Esophagus (tissue), 2 donors: ENCODE data around the gene EIF4A3. TPM values are rescaled to one million over a fixed set of nuclear protein-coding genes. Genes with fewer than 3 reads are reported as not detected.

Experiments used
- H3K27ac ChIP-seq, 2 donors: one replicate each; pipeline ENCODE4 v1.5.1; 2013; ENCODE audit warnings: low read depth in 2 of 2, mild to moderate bottlenecking in 2 of 2, inconsistent platforms in 1 of 2, low read length in 1 of 2, moderate library complexity in 1 of 2
- H3K27me3 ChIP-seq, 2 donors: one replicate each; pipeline ENCODE4 v1.6.1; 2013; ENCODE audit warnings: low read length in 2 of 2, control low read depth in 1 of 2, mild to moderate bottlenecking in 1 of 2; ENCODE audit not compliant: insufficient read depth in 2 of 2, control insufficient read depth in 1 of 2
- H3K36me3 ChIP-seq, 2 donors: one replicate each; pipeline ENCODE4 v1.6.1; 2013; ENCODE audit warnings: low read length in 1 of 2; ENCODE audit not compliant: control insufficient read depth in 2 of 2, insufficient read depth in 2 of 2
- H3K4me1 ChIP-seq, 2 donors: one replicate each; pipeline ENCODE4 v1.6.1; 2013; ENCODE audit warnings: low read length in 1 of 2; ENCODE audit not compliant: control insufficient read depth in 2 of 2, insufficient read depth in 2 of 2
- H3K4me3 ChIP-seq, 2 donors: one replicate each; pipeline ENCODE4 v1.5.1; 2013; ENCODE audit warnings: low read length in 2 of 2, mild to moderate bottlenecking in 2 of 2, low read depth in 1 of 2, moderate library complexity in 1 of 2
- H3K9me3 ChIP-seq, 2 donors: one replicate each; pipeline ENCODE4 v1.6.1; 2013; ENCODE audit warnings: mild to moderate bottlenecking in 2 of 2, low read depth in 1 of 2, low read length in 1 of 2, moderate library complexity in 1 of 2; ENCODE audit not compliant: control insufficient read depth in 2 of 2, insufficient read depth in 1 of 2
- WGBS, 2 donors: extraction: QIAGEN DNeasy Blood & Tissue Kit; methylation state at CpG; one replicate each; pipeline ENCODE4 v1.1.7; 2013; 5-methylcytosine and 5-hydroxymethylcytosine counted together
- polyA plus RNA-seq, 2 donors: library from polyadenylated mRNA; stranded (reverse); fragments of 200-250 nt; gene quantifications; one replicate each; pipeline ENCODE4 v1.2.3, GENCODE V29; 2013
- donor health status: healthy with polysubstance abuse.
- donor health status: Bipolar disorder and iron deficiency.

Gene EIF4A3
- polyA plus RNA-seq, 2 donors, result 40.5 to 102 TPM

DNA sequence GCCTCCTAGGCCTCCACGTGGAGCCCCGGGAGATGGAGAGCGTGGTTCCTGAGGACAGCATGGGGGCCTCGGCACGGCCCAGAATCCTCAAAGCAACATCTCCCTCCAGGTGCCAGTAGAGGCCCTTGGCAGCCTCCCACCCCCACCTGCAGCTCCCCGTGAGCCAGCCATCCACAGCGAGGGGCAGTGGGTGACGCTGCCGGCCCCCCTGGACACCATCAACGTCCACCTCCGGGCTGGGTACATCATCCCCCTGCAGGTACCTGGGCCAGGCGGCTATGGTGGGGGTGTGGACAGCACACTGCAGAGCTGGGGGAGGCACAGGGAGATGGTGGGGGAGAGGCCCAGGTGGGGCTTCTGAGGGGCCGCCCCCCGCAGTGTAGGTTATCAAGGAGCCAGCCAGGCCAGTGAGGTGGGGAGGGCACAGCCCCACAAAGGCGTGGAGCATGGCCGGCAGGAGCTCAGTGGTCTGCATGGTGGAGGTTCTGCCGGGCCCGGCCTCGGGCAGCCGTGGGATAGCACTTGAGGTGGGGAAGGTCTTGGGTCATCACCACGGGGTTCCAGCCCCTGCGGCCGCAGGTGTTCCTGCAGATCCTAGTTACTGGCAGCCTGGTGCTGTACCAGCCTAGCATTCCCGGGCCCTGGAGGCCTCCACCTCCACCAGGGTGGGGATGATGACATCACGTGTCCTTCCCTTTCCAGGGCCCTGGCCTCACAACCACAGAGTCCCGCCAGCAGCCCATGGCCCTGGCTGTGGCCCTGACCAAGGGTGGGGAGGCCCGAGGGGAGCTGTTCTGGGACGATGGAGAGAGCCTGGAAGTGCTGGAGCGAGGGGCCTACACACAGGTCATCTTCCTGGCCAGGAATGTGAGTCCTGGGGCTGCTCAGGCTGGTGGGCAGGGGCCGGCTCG is 29.2 kb downstream of the EIF4A3 start:
- Histone ChIP-seq H3K9me3 (no peaks in the 10 kb centered on the region), H3K27me3 (no peaks in the 10 kb centered on the region), H3K4me1 (peaks cover 0 to 2% of the 10 kb centered on the region in 2 donors), H3K27ac (no peak overlapping the region), H3K4me3 (no peak overlapping the region), H3K36me3 (peaks cover 0 to 8% of the 10 kb centered on the region in 2 donors)
- 90 to 91% methylated on average over 31 of the region's 31 CpGs for WGBS, 2 donors

DNA sequence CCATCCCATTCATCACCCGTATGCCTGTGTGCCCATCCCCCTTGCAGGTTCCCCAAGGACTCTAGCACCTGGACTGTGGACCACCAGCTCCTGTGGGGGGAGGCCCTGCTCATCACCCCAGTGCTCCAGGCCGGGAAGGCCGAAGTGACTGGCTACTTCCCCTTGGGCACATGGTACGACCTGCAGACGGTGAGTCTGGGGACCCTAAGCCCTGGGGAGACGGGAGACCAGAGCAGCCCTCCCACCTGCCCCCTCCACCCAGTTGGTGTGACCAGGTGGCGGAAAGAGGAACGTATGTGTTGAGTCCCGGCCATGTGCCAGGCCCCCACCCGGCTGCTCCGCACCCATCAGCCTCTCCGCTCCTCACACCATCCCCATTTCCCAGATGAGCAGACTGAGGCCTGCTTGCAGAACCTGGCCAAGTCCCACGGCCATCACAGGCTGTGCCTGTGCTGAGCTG is 30.0 kb downstream of the EIF4A3 start:
- Histone ChIP-seq H3K4me1 (peaks cover 0 to 2% of the 10 kb centered on the region in 2 donors), H3K4me3 (no peak overlapping the region)
- 92 to 93% methylated on average over 13 of the region's 13 CpGs for whole genome bisulfite sequencing, 2 donors

DNA sequence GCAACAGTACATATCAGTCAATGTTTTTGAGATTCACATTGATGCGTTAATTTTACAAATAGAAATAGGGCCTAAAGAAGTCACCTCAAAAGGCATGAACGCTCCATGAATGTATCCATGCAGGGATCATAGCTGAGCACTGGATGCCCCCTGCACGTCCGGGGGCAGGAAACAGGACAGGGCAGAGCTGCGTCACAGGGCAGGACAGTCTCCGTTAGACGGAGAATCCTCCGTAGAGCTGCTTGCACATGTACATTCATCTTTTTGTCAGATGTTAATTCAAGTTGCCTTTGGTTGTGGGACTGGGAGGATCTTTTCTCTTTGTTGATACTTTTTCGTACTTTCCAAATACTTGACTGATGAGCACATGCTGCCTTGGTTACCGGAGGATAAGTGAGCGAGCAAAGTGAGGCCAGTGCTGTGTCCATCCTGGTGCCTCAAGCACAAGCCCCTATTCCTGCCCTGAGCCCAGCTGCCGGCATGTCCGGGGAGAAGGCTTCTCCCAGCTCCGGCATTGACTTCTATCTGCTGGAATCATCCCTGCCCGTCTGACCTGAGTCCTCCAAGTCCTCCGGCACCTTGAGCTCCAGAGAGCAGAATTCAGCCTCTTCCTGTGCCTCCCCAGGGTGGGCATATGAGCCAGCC is 30.5 kb downstream of the EIF4A3 start:
- peaks cover 0 to 8% of the 10 kb centered on the region in 2 donors for H3K36me3 ChIP-seq
- H3K4me3 ChIP-seq, result no peak overlapping the region
- H3K4me1 ChIP-seq, result peaks cover 0 to 2% of the 10 kb centered on the region in 2 donors
- 77 to 81% methylated on average over 16 of the region's 16 CpGs for WGBS, 2 donors
- no peaks in the 10 kb centered on the region for H3K9me3 ChIP-seq
- no peaks in the 10 kb centered on the region for H3K27me3 ChIP-seq
- no peak overlapping the region for H3K27ac ChIP-seq

More for the DNA sequence above, 30.0 kb downstream of the EIF4A3 start:
- Histone ChIP-seq H3K9me3 (no peaks in the 10 kb centered on the region), H3K36me3 (peaks cover 0 to 8% of the 10 kb centered on the region in 2 donors), H3K27ac (no peak overlapping the region), H3K27me3 (no peaks in the 10 kb centered on the region)

DNA sequence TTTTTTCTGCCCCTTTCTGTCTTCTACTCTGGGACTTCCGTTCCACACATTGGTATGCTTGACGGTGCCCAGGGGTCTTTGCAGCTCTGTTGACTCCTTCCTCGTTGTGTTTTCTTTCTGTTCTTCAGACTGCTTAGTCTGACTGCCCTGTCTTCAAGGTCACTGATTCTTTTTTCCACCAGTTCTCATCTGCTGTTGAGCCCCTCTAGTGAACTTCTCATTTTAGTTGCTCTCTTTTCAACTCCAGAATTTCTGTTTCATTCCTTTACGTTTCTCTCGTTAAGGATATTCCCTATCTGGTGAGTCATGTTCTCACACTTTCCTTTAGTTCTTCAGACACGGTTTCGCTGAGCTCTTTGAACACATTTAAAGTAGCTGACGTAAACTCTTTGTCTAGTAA is 31.8 kb downstream of the EIF4A3 start:
- 91 to 92% methylated on average over 8 of the region's 8 CpGs for WGBS, 2 donors

DNA sequence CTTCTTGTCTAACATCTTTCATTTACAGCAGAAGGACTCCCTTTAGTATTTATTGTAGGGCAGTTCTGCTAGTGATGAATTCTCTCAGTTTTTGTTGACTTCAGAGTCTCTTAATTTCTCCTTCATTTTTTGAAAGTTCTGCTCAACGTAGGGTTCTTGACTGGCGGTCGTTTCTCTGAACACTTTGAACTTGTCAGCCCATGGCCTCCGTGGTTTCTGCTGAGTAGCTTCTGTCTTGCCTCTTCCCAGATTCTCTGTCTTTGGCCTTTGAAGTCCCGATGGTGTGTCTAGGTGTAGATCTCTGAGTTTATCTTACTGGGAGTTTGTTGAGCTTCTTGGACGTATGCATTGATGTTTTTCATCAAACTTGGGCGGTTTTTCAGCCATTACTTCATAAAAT is 32.2 kb downstream of the EIF4A3 start:
- no peak overlapping the region for H3K27ac ChIP-seq
- peaks cover 0 to 4% of the 10 kb centered on the region in 2 donors for H3K4me1 ChIP-seq
- H3K27me3 ChIP-seq, result no peaks in the 10 kb centered on the region
- peaks cover 0 to 8% of the 10 kb centered on the region in 2 donors for H3K36me3 ChIP-seq
- 79 to 90% methylated on average over 7 of the region's 7 CpGs for WGBS, 2 donors
- no peaks in the 10 kb centered on the region for H3K9me3 ChIP-seq
- H3K4me3 ChIP-seq, result no peak overlapping the region

More for the DNA sequence above, 31.8 kb downstream of the EIF4A3 start:
- Histone ChIP-seq H3K27ac (no peak overlapping the region), H3K4me3 (no peak overlapping the region), H3K4me1 (peaks cover 0 to 2% of the 10 kb centered on the region in 2 donors), H3K27me3 (no peaks in the 10 kb centered on the region), H3K9me3 (no peaks in the 10 kb centered on the region), H3K36me3 (peaks cover 0 to 8% of the 10 kb centered on the region in 2 donors)

DNA sequence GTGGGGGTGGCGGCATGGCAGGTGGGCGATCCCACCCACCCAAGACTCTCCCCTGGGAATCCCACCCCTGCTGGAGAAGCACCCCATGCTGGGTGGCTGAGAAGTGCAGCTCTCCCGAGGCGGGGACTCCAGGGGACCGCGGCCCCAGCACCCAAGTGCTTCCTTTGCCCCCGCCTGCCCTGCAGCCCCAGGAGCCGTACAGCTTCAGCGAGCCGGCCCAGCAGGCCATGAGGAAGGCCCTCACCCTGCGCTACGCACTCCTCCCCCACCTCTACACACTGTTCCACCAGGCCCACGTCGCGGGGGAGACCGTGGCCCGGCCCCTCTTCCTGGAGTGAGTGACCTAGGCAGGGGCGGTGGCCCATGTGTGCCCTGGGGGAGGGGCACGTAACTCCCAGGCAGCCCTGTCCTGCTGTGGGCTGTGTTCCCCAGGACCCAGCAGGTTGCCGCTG is 33.9 kb downstream of the EIF4A3 start:
- no peaks in the 10 kb centered on the region for H3K27me3 ChIP-seq
- WGBS, 2 donors, result 88 to 91% methylated on average over 15 to 20 of the region's 20 CpGs
- H3K4me1 ChIP-seq, result peaks cover 0 to 7% of the 10 kb centered on the region in 2 donors

DNA sequence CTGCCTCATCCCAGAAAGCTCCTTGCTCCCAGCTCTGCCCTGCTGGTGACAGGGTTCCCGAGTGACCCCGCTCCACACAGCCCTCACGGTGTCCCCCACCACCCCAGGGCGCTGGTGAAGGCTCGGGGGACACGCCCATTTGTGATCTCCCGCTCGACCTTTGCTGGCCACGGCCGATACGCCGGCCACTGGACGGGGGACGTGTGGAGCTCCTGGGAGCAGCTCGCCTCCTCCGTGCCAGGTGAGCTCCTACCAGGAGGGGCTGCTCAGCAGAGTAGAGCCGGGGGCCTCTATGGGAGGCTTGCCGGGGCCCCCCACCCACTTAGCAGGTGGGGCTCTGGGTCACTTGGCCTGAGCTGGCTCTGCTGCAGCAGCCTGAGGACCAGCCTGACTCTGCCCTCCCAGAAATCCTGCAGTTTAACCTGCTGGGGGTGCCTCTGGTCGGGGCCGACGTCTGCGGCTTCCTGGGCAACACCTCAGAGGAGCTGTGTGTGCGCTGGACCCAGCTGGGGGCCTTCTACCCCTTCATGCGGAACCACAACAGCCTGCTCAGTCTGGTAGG is 34.4 kb downstream of the EIF4A3 start:
- Histone ChIP-seq H3K4me1 (peaks cover 0 to 7% of the 10 kb centered on the region in 2 donors), H3K9me3 (no peaks in the 10 kb centered on the region), H3K27me3 (no peaks in the 10 kb centered on the region), H3K27ac (no peak overlapping the region), H3K36me3 (peaks cover 0 to 2% of the 10 kb centered on the region in 2 donors), H3K4me3 (no peak overlapping the region)
- 92 to 96% methylated on average over 24 of the region's 24 CpGs for WGBS, 2 donors

More for the DNA sequence above, 33.9 kb downstream of the EIF4A3 start:
- H3K4me3 ChIP-seq, result no peak overlapping the region
- H3K27ac ChIP-seq, result no peak overlapping the region
- no peaks in the 10 kb centered on the region for H3K9me3 ChIP-seq
- H3K36me3 ChIP-seq, result peaks cover 0 to 2% of the 10 kb centered on the region in 2 donors

DNA sequence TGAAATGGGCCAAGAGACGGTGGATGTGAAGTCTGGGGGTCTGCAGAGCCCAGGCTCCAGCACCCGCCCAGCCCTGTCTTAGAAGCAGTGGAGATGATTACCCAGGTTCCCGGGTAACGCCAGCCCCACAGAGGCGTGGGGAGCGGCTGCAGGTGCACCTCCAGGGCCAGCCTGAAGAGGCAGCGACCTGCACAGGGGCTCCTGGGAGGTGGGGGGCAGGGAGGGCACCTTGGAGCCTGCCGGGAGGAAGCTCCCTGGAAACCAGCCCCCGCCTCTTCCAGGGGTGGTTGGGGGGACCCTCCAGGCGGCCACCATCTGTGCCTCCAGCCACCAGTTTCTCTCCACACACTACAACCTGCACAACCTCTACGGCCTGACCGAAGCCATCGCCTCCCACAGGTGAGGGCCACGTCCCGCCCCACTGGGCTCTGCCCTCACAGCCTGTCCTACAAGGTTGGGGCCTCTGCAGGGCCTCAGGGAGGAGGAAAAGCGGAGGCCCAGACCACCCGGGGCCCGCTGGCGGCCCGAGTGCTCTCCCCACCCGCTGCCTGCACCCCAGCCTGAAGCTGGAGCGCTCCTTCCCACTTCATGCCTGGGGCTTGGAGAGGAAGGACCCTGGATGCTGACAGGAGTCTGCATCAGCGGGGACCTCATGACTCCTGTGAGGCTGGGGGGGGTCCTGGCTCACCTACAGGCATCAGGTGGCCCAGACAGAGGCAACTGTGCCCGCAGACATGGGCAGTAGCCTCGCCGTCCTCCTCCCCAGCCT is 35.0 kb downstream of the EIF4A3 start:
- 88 to 91% methylated on average over 25 to 26 of the region's 26 CpGs for whole genome bisulfite sequencing, 2 donors
- peaks cover 0 to 7% of the 10 kb centered on the region in 2 donors for H3K4me1 ChIP-seq
- H3K9me3 ChIP-seq, result no peaks in the 10 kb centered on the region
- H3K36me3 ChIP-seq, result no peaks in the 10 kb centered on the region
- no peak overlapping the region for H3K4me3 ChIP-seq
- no peak overlapping the region for H3K27ac ChIP-seq
- no peaks in the 10 kb centered on the region for H3K27me3 ChIP-seq
